Measurements from ENCODE around the gene TSPAN11.
"Not testable (repeated sequence)": the region's sequence is repeated elsewhere in the genome, so short reads cannot be mapped to it uniquely, and the experiment has no call there.

The TSPAN11 gene

GRCh38 chr12:31021809-31022494, 95.4 kb downstream of the TSPAN11 start:
- no peak for DNase-seq

DNA sequence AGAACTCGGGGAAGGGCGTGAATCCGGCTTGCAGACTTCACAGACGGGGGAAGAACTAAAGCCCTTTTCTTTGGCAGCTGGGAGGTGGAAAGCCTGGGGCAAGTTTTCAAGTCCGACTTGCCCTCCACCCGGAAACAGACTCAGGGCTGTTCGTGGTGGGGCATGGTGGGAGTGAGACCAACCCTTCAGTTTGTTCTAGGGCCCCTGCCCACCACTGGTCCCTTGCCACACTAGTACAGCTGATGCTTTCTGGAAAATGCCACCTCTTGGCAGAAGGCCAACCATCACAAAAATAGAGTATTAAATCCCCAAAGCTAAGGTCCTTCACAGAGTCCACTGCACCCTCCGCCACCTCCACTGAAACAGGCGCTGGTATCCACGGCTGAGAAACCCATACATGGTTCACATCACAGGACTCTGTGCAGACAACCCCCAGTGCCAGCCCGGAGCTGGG, 96.8 kb downstream of the TSPAN11 start:
- DNase-seq, result no peak

- DNase-seq, result no peak
Measured at GRCh38 chr12:31026202-31026601, 99.7 kb downstream of the TSPAN11 start.

GRCh38 chr12:31027006-31027405, 100.5 kb downstream of the TSPAN11 start:
- DNase-seq, result not testable (repeated sequence)

- no peak for DNase-seq
Measured at GRCh38 chr12:31029468-31029867, 102.9 kb downstream of the TSPAN11 start.

DNA sequence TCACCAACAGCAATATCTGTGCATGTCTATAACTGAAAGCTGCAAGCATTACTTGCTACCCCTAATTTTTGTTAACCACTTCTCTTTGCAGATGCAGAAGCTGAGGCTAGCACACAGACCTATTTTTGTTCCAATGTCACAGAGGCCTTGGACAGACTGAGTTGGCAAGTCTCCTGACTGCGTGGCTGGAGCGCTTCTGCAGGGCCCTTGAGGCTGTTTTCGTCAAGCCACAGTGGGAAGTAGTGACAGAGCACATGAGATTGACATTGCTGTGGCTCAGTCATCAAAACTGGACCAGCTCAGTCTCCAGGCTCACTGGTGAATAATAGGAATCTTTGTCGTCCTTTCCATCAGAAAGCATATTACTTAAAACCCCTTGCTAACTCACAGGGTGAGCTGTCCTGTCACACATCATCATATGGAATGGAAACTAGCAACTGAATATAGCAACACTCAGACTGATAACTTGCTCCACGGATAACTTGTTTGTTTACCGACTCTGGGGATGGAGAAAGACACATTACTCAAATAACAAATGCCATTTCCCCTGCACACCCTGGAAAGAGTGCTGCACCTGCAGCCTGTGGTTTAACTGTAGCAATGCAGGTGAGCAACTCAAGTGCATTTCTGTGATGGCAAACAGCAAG, 103.5 kb downstream of the TSPAN11 start:
- DNase-seq, result no peak

GRCh38 chr12:31031951-31032335, 105.4 kb downstream of the TSPAN11 start:
- no peak for DNase-seq

DNA sequence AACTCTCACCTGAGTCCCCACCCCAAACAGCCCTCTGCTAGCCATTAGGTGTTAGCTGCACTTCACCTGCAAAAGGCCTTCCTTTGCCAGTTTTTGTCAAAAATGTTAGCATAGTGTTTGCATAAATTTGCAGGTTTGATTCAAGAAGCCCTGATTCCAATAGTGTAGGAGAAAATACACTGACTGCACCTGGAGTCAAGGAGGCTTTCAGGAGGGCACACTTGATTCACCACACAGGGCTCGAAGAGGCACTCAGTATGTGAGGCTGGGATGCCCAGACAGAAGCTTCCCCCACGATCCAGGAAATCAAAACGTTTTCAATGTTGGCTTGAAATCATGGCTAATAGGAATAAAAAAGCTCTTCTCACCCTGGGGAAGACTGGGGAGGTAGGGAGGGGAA, 106.6 kb downstream of the TSPAN11 start:
- DNase-seq, result no peak

DNA sequence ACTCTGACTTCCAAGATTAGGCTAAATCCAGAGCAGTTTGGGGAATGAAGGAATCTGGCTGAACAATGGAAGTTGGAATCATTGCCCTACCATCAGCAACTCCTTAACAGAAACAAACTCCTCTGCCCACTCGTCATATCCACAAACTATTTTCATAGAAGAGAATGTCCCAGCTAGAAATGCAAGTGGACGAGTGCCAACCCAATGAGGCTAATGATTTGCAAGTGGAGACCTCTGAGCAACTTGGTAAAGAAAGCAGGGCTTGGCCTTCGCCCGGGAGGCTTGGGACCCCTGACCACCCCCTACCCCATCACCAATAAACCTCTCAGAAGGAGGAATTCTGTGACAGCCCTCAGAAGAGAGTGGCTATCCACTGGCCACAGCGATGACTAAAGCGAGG, 107.1 kb downstream of the TSPAN11 start:
- no peak for DNase-seq

- DNase-seq, result no peak
Measured at GRCh38 chr12:31034372-31034771, 107.8 kb downstream of the TSPAN11 start.

DNA sequence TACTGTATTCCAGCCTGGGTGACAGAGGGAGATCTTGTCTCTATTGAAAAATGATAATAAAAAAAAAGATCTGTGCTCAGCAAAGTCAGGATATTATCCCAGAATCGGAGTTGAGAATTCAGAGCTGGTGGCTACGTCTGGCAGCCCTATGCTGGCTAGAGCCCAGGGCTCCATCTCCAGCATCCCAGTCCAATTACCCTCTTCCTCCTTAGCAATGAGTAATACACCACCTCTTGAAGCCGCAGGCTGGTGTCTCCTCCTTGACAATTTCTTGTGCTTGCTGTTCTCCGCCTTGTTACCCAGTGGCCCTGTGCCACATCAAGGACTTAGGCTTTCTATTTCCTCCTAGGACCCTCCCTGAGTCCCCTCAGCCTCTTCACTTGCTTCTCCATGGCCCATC, 108.7 kb downstream of the TSPAN11 start:
- no peak for DNase-seq

DNA sequence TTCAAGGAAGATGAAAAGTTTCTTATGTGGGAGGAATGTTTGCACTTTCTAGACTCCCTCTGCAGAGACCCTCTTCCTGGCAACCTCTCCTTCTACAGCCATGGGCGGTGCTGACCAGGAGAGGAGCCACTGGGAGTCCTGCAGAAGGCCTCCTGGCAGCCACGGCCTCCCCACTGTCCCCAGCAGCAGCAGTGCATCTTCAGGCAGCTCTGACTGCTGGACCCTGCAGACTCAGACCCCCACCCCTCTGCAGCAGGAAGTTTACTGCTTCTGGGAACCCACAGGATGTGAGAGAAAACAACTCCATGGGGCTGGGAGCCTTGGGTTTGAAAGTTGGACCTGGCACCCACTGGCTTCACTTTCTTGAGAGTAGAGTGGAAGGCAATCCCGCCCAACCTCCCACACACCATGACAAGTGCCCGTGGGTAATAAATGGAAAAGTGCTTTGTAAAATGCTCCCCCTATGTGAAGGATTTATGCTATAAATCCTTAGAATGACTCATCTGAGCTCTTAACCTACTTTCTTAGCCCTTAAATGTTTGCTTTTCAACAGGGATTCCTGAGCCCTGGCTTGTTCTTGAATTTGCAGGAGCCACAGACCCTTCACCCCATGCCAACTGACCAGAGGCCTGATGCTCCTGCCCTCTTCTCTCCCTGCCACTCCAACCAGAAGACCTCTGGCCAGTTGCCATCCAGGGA, 109.6 kb downstream of the TSPAN11 start:
- DNase-seq, result no peak

GRCh38 chr12:31037028-31037427, 110.5 kb downstream of the TSPAN11 start:
- DNase-seq, result no peak

DNA sequence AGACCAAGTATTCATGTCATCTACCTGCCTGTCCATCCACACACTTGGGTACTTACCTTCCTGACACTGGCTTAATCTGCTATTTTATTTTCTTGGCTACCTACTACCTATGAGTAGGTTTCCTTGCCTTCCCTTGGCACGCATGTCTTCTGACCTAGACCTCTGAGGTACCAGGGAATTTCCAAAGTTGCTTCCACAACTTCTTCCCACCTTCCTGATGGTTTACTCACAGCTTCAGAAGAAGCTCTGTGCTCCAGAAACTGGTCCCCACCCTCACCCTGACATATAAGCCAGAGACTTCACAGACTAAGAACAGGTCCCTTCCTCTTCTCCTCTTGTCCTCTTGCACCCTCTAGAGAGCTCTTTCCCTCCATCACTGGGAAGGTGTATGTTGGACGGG, 111.4 kb downstream of the TSPAN11 start:
- DNase-seq, result no peak

DNA sequence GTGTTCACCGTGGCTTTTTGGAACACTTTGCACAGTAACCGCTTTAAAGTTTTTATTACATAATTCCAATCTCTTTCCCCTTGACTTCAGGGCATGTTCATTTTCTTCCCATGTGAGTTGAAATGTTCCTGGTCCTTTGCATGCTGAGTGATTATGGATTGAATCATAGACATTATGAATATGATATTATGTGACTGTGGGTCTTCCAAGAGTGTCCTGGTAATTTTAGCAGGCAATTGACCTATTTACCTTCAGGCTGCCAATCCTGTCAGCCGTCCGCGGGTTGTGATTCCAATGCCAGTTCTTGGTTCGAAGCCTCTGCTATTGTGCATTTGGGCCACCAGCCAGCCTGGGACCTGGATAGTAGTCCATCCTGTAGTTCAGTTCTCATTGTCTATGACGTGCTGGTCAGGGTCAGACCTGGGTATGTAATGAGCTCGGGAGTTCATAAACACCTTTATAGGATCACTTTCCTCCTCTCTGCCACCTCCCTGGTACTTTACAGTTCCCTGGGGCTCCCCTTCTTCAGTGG, 114.6 kb downstream of the TSPAN11 start:
- DNase-seq, result no peak

Measured in NCI-H446 treated with DMSO at 0.1 percent for 48 hours (cell line).